Nephron (organoid): ENCODE results near the gene MT2A.

ENCODE experiments used
- H3K27ac Mint-ChIP-seq, 3 experiments: 2 replicates each; pipeline ENCODE4 v1.8.0; 2020; ENCODE audit warnings: mixed read lengths in 3 of 3, mild to moderate bottlenecking in 2 of 3, moderate library complexity in 1 of 3
- H3K27me3 Mint-ChIP-seq: 2 replicates; pipeline ENCODE4 v1.8.0; 2021; ENCODE audit warnings: low read depth, mild to moderate bottlenecking, moderate library complexity, mixed read lengths
- H3K36me3 Mint-ChIP-seq: 2 replicates; pipeline ENCODE4 v1.8.0; 2020; ENCODE audit warnings: low read depth, mixed read lengths
- H3K4me1 Mint-ChIP-seq: 2 replicates; pipeline ENCODE4 v1.8.0; 2020; ENCODE audit warnings: mixed read lengths
- H3K4me3 Mint-ChIP-seq, 3 experiments: 2 replicates each; pipeline ENCODE4 v1.8.0; 2020; ENCODE audit warnings: mild to moderate bottlenecking in 3 of 3, mixed read lengths in 3 of 3, moderate library complexity in 2 of 3
- H3K9me3 Mint-ChIP-seq: 2 replicates; pipeline ENCODE4 v1.8.0; 2020; ENCODE audit warnings: mixed read lengths
- TF ChIP-seq, protein P1 (sequence below), 3 experiments: fragments of 200-600 bp; sonication (generic); IDR thresholded peaks; one replicate each; pipeline ENCODE4 v1.5.0; 2021; ENCODE audit warnings: antibody characterized with exemption in 3 of 3; ENCODE audit not compliant: unreplicated experiment in 3 of 3

MT2A gene

DNA sequence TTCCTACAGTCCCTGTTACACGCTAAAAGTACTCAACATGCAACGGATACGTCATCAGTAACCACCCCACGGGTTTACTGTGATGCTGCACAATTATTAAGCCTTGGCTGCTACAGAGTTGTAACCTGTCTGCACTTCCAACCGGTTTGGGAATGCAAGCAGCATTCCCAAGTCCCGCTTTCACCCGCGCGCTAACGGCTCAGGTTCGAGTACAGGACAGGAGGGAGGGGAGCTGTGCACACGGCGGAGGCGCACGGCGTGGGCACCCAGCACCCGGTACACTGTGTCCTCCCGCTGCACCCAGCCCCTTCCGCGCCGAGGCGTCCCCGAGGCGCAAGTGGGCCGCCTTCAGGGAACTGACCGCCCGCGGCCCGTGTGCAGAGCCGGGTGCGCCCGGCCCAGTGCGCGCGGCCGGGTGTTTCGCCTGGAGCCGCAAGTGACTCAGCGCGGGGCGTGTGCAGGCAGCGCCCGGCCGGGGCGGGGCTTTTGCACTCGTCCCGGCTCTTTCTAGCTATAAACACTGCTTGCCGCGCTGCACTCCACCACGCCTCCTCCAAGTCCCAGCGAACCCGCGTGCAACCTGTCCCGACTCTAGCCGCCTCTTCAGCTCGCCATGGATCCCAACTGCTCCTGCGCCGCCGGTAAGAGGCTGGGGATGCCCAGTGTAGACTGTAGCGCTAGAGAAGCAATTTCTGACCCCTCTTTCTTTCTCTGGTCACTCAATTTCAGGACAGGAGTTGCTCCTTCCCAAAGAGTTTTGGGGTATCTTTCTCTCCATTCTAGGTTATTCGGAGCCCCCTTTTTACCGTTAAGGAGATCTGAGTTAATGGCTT, at the start of gene MT2A:
Gene MT2A (plus strand): TSS at position 542 of the 833 bp plus-strand sequence. CDS start 72 bp downstream, at position 614.
- TF ChIP-seq, protein P1, sequence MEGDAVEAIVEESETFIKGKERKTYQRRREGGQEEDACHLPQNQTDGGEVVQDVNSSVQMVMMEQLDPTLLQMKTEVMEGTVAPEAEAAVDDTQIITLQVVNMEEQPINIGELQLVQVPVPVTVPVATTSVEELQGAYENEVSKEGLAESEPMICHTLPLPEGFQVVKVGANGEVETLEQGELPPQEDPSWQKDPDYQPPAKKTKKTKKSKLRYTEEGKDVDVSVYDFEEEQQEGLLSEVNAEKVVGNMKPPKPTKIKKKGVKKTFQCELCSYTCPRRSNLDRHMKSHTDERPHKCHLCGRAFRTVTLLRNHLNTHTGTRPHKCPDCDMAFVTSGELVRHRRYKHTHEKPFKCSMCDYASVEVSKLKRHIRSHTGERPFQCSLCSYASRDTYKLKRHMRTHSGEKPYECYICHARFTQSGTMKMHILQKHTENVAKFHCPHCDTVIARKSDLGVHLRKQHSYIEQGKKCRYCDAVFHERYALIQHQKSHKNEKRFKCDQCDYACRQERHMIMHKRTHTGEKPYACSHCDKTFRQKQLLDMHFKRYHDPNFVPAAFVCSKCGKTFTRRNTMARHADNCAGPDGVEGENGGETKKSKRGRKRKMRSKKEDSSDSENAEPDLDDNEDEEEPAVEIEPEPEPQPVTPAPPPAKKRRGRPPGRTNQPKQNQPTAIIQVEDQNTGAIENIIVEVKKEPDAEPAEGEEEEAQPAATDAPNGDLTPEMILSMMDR (IDR thresholded peaks at IDR 0.05; ENCODE audit: unreplicated experiment in 3 of 3), result no peak
- Mint-ChIP-seq H3K27ac (peak within 1 kb of the TSS; percentile 81 to 95 (median 87)), H3K9me3 (no peaks in the 10 kb centered on the region), H3K36me3 (no peaks in the 10 kb centered on the region), H3K4me1 (peaks cover 50% of the 10 kb centered on the region), H3K4me3 (peak within 1 kb of the TSS; percentile 84 to 88 (median 86)), H3K27me3 (peaks cover 41% of the 10 kb centered on the region)

DNA sequence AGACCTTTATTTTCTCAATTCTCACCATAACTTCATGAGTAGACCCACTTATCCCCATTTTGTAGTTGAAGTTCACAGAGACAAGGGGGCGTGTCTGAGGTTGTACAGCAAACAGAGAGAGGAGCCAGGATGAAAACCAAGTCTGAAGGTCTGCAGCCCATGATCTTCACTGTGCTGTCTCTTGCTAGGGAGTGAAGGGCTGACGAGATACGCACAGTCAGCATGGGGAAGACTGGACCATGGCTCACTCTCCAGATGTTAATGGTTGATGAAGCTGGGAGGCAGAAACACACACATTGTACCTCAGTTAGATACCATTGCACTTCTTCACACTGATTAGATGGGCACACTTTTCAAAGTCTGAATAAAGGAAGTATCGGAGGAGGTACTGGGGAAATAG, 49.3 kb upstream of the MT2A start:
- TF ChIP-seq, protein P1 (IDR thresholded peaks at IDR 0.05; ENCODE audit: unreplicated experiment in 3 of 3), result no peak
- Mint-ChIP-seq H3K4me3 (no peak overlapping the region), H3K27me3 (peaks cover 16% of the 10 kb centered on the region), H3K4me1 (no peaks in the 10 kb centered on the region), H3K9me3 (no peaks in the 10 kb centered on the region), H3K36me3 (no peaks in the 10 kb centered on the region), H3K27ac (no peak overlapping the region)

DNA sequence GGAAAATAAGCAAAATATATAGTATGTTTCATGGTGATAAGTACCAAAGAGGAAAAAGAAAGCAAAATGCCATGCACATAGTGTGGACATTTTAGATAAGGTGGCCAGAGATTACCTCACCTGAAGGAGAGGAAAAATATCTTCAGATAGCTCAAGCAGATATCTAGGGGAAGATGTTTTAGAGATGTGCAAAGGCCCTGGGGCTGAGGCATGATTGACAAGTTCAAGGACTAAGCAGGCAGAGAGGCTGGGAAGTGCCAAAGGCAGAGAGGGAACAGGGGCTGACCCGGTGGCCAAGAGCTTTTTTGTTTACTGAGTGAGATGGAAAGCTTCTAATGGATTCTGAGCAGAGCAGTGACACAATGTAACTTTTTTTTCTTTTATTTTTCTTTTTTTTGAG, 47.9 kb upstream of the MT2A start:
- no peaks in the 10 kb centered on the region for H3K4me1 Mint-ChIP-seq
- no peaks in the 10 kb centered on the region for H3K36me3 Mint-ChIP-seq
- H3K4me3 Mint-ChIP-seq, result no peak overlapping the region
- H3K27me3 Mint-ChIP-seq, result peaks cover 14% of the 10 kb centered on the region
- H3K9me3 Mint-ChIP-seq, result no peaks in the 10 kb centered on the region
- TF ChIP-seq, protein P1 (IDR thresholded peaks at IDR 0.05; ENCODE audit: unreplicated experiment in 3 of 3), result no peak
- no peak overlapping the region for H3K27ac Mint-ChIP-seq

DNA sequence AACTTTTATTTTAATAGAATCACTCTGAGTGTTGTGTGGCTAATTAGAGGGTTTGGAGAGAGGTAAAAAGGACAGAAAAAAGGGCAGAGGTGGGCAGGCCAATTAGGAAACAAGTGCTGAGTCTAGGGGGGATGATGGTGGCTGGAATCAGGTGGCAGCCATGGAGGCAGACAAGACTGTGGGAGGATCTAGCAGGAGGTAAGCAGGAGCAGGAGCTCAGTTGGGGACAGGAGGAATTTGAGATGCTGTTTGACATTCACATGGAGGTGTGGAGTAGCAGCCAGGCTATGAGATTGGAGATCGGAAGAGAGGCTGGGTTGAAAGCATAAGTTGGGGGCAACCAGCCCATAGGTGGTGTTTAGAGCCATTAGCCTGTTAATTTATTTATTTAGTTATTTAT, 47.3 kb upstream of the MT2A start:
- Mint-ChIP-seq H3K4me1 (no peaks in the 10 kb centered on the region), H3K27ac (no peak overlapping the region), H3K9me3 (no peaks in the 10 kb centered on the region), H3K4me3 (no peak overlapping the region), H3K36me3 (no peaks in the 10 kb centered on the region), H3K27me3 (peaks cover 19% of the 10 kb centered on the region)
- TF ChIP-seq, protein P1 (IDR thresholded peaks at IDR 0.05; ENCODE audit: unreplicated experiment in 3 of 3), result no peak

DNA sequence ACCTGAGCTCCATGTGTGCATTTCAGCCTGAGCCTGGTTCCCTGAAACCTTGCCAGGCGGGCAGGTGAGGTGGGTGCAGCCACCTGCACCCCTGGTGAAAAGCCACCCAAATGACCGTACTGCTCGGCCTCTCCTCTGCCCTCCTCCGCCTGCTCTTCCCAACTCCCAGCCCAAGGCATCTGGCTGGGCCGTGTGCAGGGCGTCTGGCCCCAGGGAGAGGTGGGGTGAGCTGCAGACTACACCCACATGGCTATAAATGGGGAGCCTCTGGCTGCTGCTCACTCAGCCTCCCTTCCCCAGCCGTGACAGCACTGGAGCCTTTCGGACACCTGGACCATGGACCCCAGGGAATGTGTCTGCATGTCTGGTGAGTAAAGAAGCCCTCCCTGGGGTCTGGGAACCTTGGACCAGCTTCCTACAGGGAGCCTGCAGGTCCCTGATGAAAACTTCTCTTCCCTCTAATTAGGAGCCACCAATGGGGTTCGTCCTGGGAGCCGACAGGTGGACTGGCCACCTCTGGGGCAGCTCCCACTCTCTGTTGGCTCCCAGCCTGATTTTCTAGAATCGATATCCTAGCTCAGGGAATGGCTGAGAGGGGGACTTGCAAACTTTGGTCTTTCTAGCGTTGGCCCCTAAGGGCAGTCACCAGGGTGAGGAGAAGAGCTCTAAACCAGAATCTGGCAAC, 43.4 kb upstream of the MT2A start, which contains the start of gene MT4:
Gene MT4 (plus strand): TSS at position 281 of the 685 bp plus-strand sequence. CDS start 56 bp downstream, at position 337.
- Mint-ChIP-seq H3K9me3 (no peaks in the 10 kb centered on the region), H3K4me3 (no peak within 1 kb of the TSS), H3K4me1 (no peaks in the 10 kb centered on the region), H3K27me3 (peaks cover 23% of the 10 kb centered on the region), H3K27ac (no peak within 1 kb of the TSS), H3K36me3 (no peaks in the 10 kb centered on the region)
- TF ChIP-seq, protein P1 (IDR thresholded peaks at IDR 0.05; ENCODE audit: unreplicated experiment in 3 of 3), result no peak
